HG03097 (cell line): Measurements from ENCODE around the gene GIT2.

Experiments
- ATAC-seq: cut with Tn5 transposase; IDR thresholded peaks from one replicate; pipeline ENCODE4 v1.9.1; 2021; ENCODE audit not compliant: unreplicated experiment, low FRiP score

Gene GIT2

GRCh38 chr12:109983432-109984142 is 12.6 kb downstream of the GIT2 start:
- no peak for ATAC-seq

GRCh38 chr12:109982210-109982609 is 14.0 kb downstream of the GIT2 start:
- ATAC-seq: no peak

GRCh38 chr12:109981311-109981710 is 14.9 kb downstream of the GIT2 start:
- ATAC-seq: no peak

- no peak for ATAC-seq
These were observed 23.3 kb downstream of the GIT2 start for GRCh38 chr12:109972821-109973220.

GRCh38 chr12:109968801-109969200 is 27.4 kb downstream of the GIT2 start:
- ATAC-seq: no peak

- ATAC-seq: no peak
These were observed 28.1 kb downstream of the GIT2 start for GRCh38 chr12:109968032-109968420.

- ATAC-seq: no peak
These were observed 28.7 kb downstream of the GIT2 start for GRCh38 chr12:109967383-109968031.

GRCh38 chr12:109966546-109966945 is 29.6 kb downstream of the GIT2 start:
- ATAC-seq: no peak

- ATAC-seq: no peak
These were observed 32.3 kb downstream of the GIT2 start for GRCh38 chr12:109963743-109964429.

- no peak for ATAC-seq
These were observed 32.8 kb downstream of the GIT2 start for GRCh38 chr12:109963330-109963729.

GRCh38 chr12:109962398-109962797 is 33.8 kb downstream of the GIT2 start:
- ATAC-seq: no peak

GRCh38 chr12:109961612-109962011 is 34.6 kb downstream of the GIT2 start:
- no peak for ATAC-seq

GRCh38 chr12:109961201-109961600 is 35.0 kb downstream of the GIT2 start:
- ATAC-seq: no peak

GRCh38 chr12:109959411-109960093 is 36.6 kb downstream of the GIT2 start:
- ATAC-seq: no peak

GRCh38 chr12:109958374-109958773 is 37.8 kb downstream of the GIT2 start:
- ATAC-seq: no peak

GRCh38 chr12:109953656-109954055 is 42.5 kb downstream of the GIT2 start:
- no peak for ATAC-seq

GRCh38 chr12:109952873-109953272 is 43.3 kb downstream of the GIT2 start:
- ATAC-seq: no peak

- ATAC-seq: peak; percentile 57
These were observed 43.9 kb downstream of the GIT2 start for GRCh38 chr12:109952160-109952858.

GRCh38 chr12:109951751-109952150 is 44.4 kb downstream of the GIT2 start:
- ATAC-seq: no peak

- no peak for ATAC-seq
These were observed 45.0 kb downstream of the GIT2 start for GRCh38 chr12:109951136-109951535.

- ATAC-seq: no peak
These were observed 45.5 kb downstream of the GIT2 start for GRCh38 chr12:109950625-109951024.
